Common myeloid progenitor, CD34-positive (primary cell): Measurements from ENCODE around the gene CELF2.
"Not testable (repeated sequence)": the region's sequence is repeated elsewhere in the genome, so short reads cannot be mapped to it uniquely, and the experiment has no call there.

Experiments
- CTCF ChIA-PET: fragments of 350-600 bp; sonication (Branson Sonifier 250); formaldehyde crosslinking; loops from one replicate; lab custom pipeline; 2021; ENCODE audit warnings: antibody characterized with exemption; lab: Charles Lee
- POLR2A ChIA-PET: fragments of 350-600 bp; sonication (Branson Sonifier 250); formaldehyde crosslinking; loops from one replicate; lab custom pipeline; 2021; ENCODE audit warnings: antibody characterized with exemption; lab: Charles Lee
- DNase-seq, 3 donors: peaks; one replicate each; pipeline versions ENCODE4 v3.0.0 to v3.0.0-alpha.2; 2013
- H3K27ac ChIP-seq, 2 experiments: 1 replicate in 1 of 2; 2 replicates in 1 of 2; pipeline ENCODE4 v1.7.0; 2013; ENCODE audit warnings: inconsistent platforms in 2 of 2, low read length in 2 of 2, mild to moderate bottlenecking in 2 of 2, low read depth in 1 of 2, moderate library complexity in 1 of 2; ENCODE audit not compliant: severe bottlenecking in 2 of 2, insufficient read depth in 1 of 2, poor library complexity in 1 of 2
- H3K27me3 ChIP-seq, 5 experiments: replicated peaks in 2 of 5; 1 replicate in 3 of 5; 2 replicates in 2 of 5; pipeline versions ENCODE4 v1.6.1 to v1.7.0; 2013; ENCODE audit warnings: low read length in 4 of 5, mild to moderate bottlenecking in 2 of 5, moderate library complexity in 2 of 5, inconsistent platforms in 1 of 5; ENCODE audit not compliant: insufficient read depth in 5 of 5, control insufficient read depth in 4 of 5
- H3K36me3 ChIP-seq, 4 experiments: 1 replicate in 2 of 4; 2 replicates in 2 of 4; pipeline versions ENCODE4 v1.6.1 to v1.7.0; 2013; ENCODE audit warnings: low read length in 3 of 4, control low read depth in 1 of 4, mild to moderate bottlenecking in 1 of 4; ENCODE audit not compliant: control insufficient read depth in 4 of 4, insufficient read depth in 4 of 4
- H3K4me1 ChIP-seq, 4 experiments: 1 replicate in 3 of 4; 2 replicates in 1 of 4; pipeline versions ENCODE4 v1.6.1 to v1.7.1; 2013; ENCODE audit warnings: low read length in 3 of 4, mild to moderate bottlenecking in 3 of 4, control low read depth in 1 of 4, inconsistent platforms in 1 of 4, moderate library complexity in 1 of 4; ENCODE audit not compliant: control insufficient read depth in 4 of 4, insufficient read depth in 4 of 4; ENCODE audit errors: control extremely low read depth in 1 of 4
- H3K4me3 ChIP-seq, 7 experiments: 1 replicate in 4 of 7; 2 replicates in 3 of 7; pipeline versions ENCODE4 v1.5.1 to v1.7.0; 2013; ENCODE audit warnings: mild to moderate bottlenecking in 7 of 7, low read length in 6 of 7, moderate library complexity in 6 of 7, inconsistent platforms in 2 of 7, low read depth in 2 of 7, control low read depth in 1 of 7; ENCODE audit not compliant: insufficient read depth in 4 of 7, control insufficient read depth in 1 of 7; ENCODE audit errors: extremely low read depth in 1 of 7
- H3K9me3 ChIP-seq, 5 experiments: 1 replicate in 4 of 5; 2 replicates in 1 of 5; pipeline versions ENCODE4 v1.6.1 to v1.7.1; 2013; ENCODE audit warnings: low read length in 4 of 5, mild to moderate bottlenecking in 2 of 5, inconsistent platforms in 1 of 5, low read depth in 1 of 5, moderate library complexity in 1 of 5; ENCODE audit not compliant: control insufficient read depth in 4 of 5, insufficient read depth in 2 of 5; ENCODE audit errors: control extremely low read depth in 1 of 5
- whole genome bisulfite sequencing: methylation state at CpG from one replicate; pipeline ENCODE4 v1.1.5; 2013; ENCODE audit not compliant: insufficient coverage; 5-methylcytosine and 5-hydroxymethylcytosine counted together

Gene CELF2

DNA sequence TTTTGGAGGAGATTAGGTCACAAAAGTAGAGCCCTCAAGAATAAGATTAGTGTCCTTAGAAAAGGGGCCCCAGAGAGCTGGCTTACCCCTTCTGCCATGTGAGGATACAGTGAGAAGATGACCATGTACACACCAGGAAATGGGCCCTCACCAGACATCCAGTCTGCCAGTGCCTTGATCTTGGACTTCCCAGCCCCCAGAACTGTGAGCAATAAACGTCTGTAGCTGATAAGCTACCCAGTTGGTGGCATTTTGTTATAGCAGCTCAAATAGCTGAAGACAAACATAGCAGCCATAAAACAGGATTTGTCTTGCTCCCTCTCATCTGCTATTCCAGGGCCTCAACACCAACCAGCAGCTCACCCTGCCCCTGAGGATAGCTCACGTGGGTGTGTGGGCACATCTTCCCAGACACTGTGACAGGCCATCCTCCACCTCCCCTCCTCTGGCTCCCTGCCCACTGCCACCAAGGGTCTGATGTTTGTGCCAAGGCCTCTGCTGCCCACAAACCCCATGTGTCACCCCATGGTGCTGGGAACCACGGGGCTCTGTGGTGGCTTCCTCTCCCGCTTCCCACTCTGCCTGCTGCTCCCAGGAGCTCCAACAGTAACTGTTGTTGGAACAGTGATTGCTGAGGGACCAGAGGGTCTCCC lies 341.4 kb downstream of the CELF2 start:
- POLR2A ChIA-PET, result no interaction called here
- 88% methylated on average over 4 of the region's 4 CpGs for WGBS
- H3K27me3 ChIP-seq, result no peaks in the 10 kb centered on the region
- DNase-seq, result no peak
- no peak overlapping the region for H3K27ac ChIP-seq
- no peak overlapping the region for H3K4me3 ChIP-seq
- H3K36me3 ChIP-seq, result no peaks in the 10 kb centered on the region
- peaks cover 0 to 10% (median 2%) of the 10 kb centered on the region in 4 experiments for H3K4me1 ChIP-seq
- peaks cover 0 to 8% (median 0%) of the 10 kb centered on the region in 5 experiments for H3K9me3 ChIP-seq
- CTCF ChIA-PET, result interaction anchor here (1.4 kb wide), 2 partner anchors 11 to 13 kb away, joined by 4 to 9 read pairs; no protein-coding TSS in a partner anchor

GRCh38 chr10:11359869-11360268 lies 342.2 kb downstream of the CELF2 start:
- CTCF ChIA-PET, result interaction anchor here (1.4 kb wide), 1 partner anchor 10 kb away, joined by 9 read pairs; no protein-coding TSS in a partner anchor
- POLR2A ChIA-PET, result no interaction called here
- 96% methylated on average over 3 of the region's 3 CpGs for WGBS

DNA sequence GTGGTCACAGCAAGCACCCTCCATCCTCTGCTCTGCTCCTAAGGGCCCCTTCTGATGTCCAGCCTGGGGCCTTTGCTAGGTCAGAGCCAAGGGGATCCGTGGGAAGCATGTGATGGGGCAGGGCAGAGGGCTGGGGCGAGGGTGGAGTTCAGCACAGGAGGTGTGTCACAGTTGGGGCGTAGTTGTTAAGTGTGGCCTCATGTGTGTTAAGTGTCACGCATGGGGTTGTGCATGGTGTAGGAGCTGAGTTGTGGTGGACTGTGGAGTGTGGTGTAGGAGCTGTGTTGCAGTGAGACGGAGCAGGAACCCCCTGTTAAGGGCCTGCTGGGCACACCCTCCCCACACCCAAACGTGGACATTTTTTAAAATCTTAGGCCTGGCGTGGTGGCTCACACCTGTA lies 345.8 kb downstream of the CELF2 start:
- H3K27ac ChIP-seq, result no peak overlapping the region
- WGBS, result 100% methylated on average over 2 of the region's 7 CpGs
- POLR2A ChIA-PET, result no interaction called here

More at GRCh38 chr10:11359869-11360268, 342.2 kb downstream of the CELF2 start:
- H3K9me3 ChIP-seq, result peaks cover 0 to 8% (median 0%) of the 10 kb centered on the region in 5 experiments
- no peak for DNase-seq
- no peaks in the 10 kb centered on the region for H3K36me3 ChIP-seq
- H3K4me1 ChIP-seq, result peaks cover 0 to 10% (median 2%) of the 10 kb centered on the region in 4 experiments
- H3K27me3 ChIP-seq, result no peaks in the 10 kb centered on the region
- no peak overlapping the region for H3K4me3 ChIP-seq
- H3K27ac ChIP-seq, result no peak overlapping the region

GRCh38 chr10:11364241-11364640 lies 346.6 kb downstream of the CELF2 start:
- peaks cover 0 to 1% (median 0%) of the 10 kb centered on the region in 5 experiments for H3K9me3 ChIP-seq
- H3K27ac ChIP-seq, result no peak overlapping the region
- no peak for DNase-seq
- no peak overlapping the region for H3K4me3 ChIP-seq
- H3K4me1 ChIP-seq, result peaks cover 0 to 6% (median 3%) of the 10 kb centered on the region in 4 experiments
- ChIA-PET CTCF (interaction anchor here (1.5 to 1.8 kb wide), 2 partner anchors 15 to 35 kb away, joined by 3 to 5 read pairs; no protein-coding TSS in a partner anchor), POLR2A (no interaction called here)
- no CpG with 5 or more reads among the region's 1 CpG for WGBS
- no peaks in the 10 kb centered on the region for H3K36me3 ChIP-seq
- no peaks in the 10 kb centered on the region for H3K27me3 ChIP-seq

More for the DNA sequence above, 345.8 kb downstream of the CELF2 start:
- peaks cover 0 to 7% (median 3%) of the 10 kb centered on the region in 4 experiments for H3K4me1 ChIP-seq
- DNase-seq, result no peak
- no peaks in the 10 kb centered on the region for H3K27me3 ChIP-seq
- H3K36me3 ChIP-seq, result no peaks in the 10 kb centered on the region
- H3K4me3 ChIP-seq, result no peak overlapping the region
- H3K9me3 ChIP-seq, result peaks cover 0 to 8% (median 0%) of the 10 kb centered on the region in 5 experiments
- CTCF ChIA-PET, result interaction anchor here (1.5 to 1.6 kb wide), 2 partner anchors 16 to 26 kb away, joined by 3 to 4 read pairs; no protein-coding TSS in a partner anchor

DNA sequence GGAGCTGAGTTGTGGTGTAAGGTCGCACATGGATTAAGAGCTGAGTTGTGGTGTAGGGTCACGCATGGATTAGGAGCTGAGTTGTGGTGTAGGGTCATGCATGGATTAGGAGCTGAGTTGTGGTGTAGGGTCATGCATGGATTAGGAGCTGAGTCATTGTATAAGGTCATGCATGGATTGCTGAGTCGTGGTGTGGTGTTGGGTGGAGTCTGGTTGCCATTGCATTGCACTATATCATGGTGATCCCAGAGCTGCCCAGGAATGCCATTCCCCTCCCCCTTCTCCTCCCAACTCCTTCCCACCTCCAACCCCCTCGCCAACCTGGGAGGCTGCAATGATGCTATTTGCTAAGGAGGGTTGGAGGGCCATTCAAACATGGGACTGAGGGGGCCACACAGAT lies 349.2 kb downstream of the CELF2 start:
- DNase-seq, result peak in 2 of 3 donors; percentile 14 to 22
- H3K27ac ChIP-seq, H3K4me1 ChIP-seq, H3K9me3 ChIP-seq, H3K36me3 ChIP-seq, CTCF ChIA-PET, POLR2A ChIA-PET, H3K27me3 ChIP-seq, H3K4me3 ChIP-seq: not testable (repeated sequence)
- no CpG with 5 or more reads among the region's 4 CpGs for WGBS

DNA sequence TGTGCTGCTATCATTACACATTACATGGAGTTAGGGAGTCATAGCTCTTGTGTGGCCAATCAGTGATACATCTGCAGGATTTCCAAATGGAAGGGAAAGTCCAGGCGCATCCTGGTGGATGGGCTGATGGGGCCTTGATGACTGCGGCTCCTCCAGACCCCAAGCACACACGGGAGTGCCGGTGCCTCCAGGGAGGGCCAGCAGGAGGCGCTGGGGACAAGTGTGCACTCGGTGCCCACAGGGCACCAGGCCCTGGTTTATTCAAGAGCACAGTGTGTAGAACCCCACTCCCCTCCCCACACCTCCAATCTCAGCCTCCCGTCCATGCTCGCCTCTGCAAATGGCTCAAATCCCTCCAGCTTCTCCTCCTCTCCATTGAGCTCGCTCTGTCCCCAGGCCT lies 349.8 kb downstream of the CELF2 start:
- WGBS, result 100% methylated on average over 8 of the region's 9 CpGs
- POLR2A ChIA-PET, result no interaction called here
- no peaks in the 10 kb centered on the region for H3K27me3 ChIP-seq

DNA sequence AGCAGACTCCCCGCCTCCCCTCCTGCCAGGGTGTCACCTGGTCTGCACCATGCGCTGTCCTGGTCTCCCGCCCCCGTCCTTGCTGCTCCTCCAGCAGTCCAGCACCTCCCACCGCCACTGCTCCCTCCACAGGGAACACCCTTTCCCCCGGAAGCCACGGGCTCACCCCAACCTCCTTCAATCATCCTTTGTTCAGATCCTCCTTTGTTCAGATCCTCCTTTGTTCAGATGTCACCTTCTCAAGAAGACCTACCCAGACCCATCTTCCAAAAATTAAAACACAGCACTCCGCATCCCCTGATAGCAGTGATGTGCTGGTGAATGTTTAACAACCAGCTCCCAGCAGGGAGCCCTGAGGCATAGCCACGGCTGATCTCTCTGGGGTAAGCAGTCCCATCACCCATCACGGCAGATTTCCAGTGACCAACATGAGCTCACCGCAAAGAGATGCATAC lies 356.1 kb downstream of the CELF2 start:
- DNase-seq, result no peak
- no peak overlapping the region for H3K27ac ChIP-seq
- ChIA-PET CTCF (no interaction called here), POLR2A (no interaction called here)
- no peaks in the 10 kb centered on the region for H3K36me3 ChIP-seq
- H3K4me3 ChIP-seq, result no peak overlapping the region
- H3K27me3 ChIP-seq, result no peaks in the 10 kb centered on the region
- H3K4me1 ChIP-seq, result no peaks in the 10 kb centered on the region
- 98% methylated on average over 8 of the region's 11 CpGs for WGBS
- H3K9me3 ChIP-seq, result peaks cover 0 to 6% (median 0%) of the 10 kb centered on the region in 5 experiments

More for the DNA sequence above, 349.8 kb downstream of the CELF2 start:
- Histone ChIP-seq H3K27ac (no peak overlapping the region), H3K36me3 (no peaks in the 10 kb centered on the region), H3K4me3 (no peak overlapping the region), H3K4me1 (peaks cover 0 to 6% (median 3%) of the 10 kb centered on the region in 4 experiments), H3K9me3 (peaks cover 0 to 6% (median 0%) of the 10 kb centered on the region in 5 experiments)
- CTCF ChIA-PET, result no interaction called here
- no peak for DNase-seq
